ENCODE data around the gene GLI1. TPM values are rescaled to one million over a fixed set of nuclear protein-coding genes. Genes with fewer than 3 reads are reported as not detected.

The GLI1 gene
- polyA plus RNA-seq, 1 donor (not counting 4 experiments of a cell fraction or from before 2014, with no cell fraction given): 1.0 TPM

GRCh38 chr12:57464569-57464968, 5.0 kb downstream of the GLI1 start:
- Histone ChIP-seq H3K4me3 (ENCODE audit: control insufficient read depth in 2 of 3, extremely low read depth in 1 of 3, insufficient read depth in 2 of 3, low read depth in 1 of 3, low read length in 3 of 3) (no peak overlapping the region), H3K27me3 (ENCODE audit: control insufficient read depth, extremely low read depth, insufficient read depth, low read length) (peaks cover 42% of the 10 kb centered on the region), H3K27ac (ENCODE audit: control insufficient read depth, insufficient read depth, low read length) (no peak overlapping the region), H3K9ac (ENCODE audit: control insufficient read depth, extremely low read depth, insufficient read depth, low read length) (no peak overlapping the region), H4K20me1 (ENCODE audit: control insufficient read depth, extremely low read depth, insufficient read depth, low read length) (no peaks in the 10 kb centered on the region), H3K36me3 (ENCODE audit: control insufficient read depth in 2 of 2, extremely low read depth in 1 of 2, insufficient read depth in 2 of 2, low read length in 2 of 2) (no peaks in the 10 kb centered on the region), H3K9me3 (ENCODE audit: control insufficient read depth, low read depth, low read length) (no peaks in the 10 kb centered on the region), H2AFZ (ENCODE audit: control insufficient read depth, low read length) (no peak overlapping the region), H3K9me1 (ENCODE audit: control insufficient read depth, extremely low read depth, insufficient read depth, low read length) (no peaks in the 10 kb centered on the region), H3K4me2 (ENCODE audit: control insufficient read depth, extremely low read depth, insufficient read depth, low read depth, low read length) (no peak overlapping the region), H3K79me2 (ENCODE audit: control insufficient read depth, insufficient read depth, low read length) (no peaks in the 10 kb centered on the region), H3K4me1 (ENCODE audit: control insufficient read depth, extremely low read depth, insufficient read depth, low read length) (peaks cover 15% of the 10 kb centered on the region)
- dilution Hi-C loops (cut with MboI; ENCODE audit: extremely low pct_ligation_motif_present, low sequenced_read_pairs): no loop called here
- no peak for DNase-seq (ENCODE audit: low read depth, low spot score)
- FAIRE-seq: no peak
- TF ChIP-seq EZH2 (IDR thresholded peaks at IDR 0.05; ENCODE audit: low read length) (no peak), CTCF (optimal IDR thresholded peaks at IDR 0.05 in 1 of 3, IDR thresholded peaks at IDR 0.05 in 1 of 3, conservative IDR thresholded peaks at IDR 0.05 in 1 of 3; ENCODE audit: extremely low read depth in 1 of 3, insufficient read depth in 2 of 3, low read length in 3 of 3) (no peak)

GRCh38 chr12:57465030-57465746, 5.6 kb downstream of the GLI1 start:
- Histone ChIP-seq H3K4me2 (ENCODE audit: control insufficient read depth, extremely low read depth, insufficient read depth, low read depth, low read length) (no peak overlapping the region), H3K36me3 (ENCODE audit: control insufficient read depth in 2 of 2, extremely low read depth in 1 of 2, insufficient read depth in 2 of 2, low read length in 2 of 2) (no peaks in the 10 kb centered on the region), H3K9ac (ENCODE audit: control insufficient read depth, extremely low read depth, insufficient read depth, low read length) (no peak overlapping the region), H3K4me3 (ENCODE audit: control insufficient read depth in 2 of 3, extremely low read depth in 1 of 3, insufficient read depth in 2 of 3, low read depth in 1 of 3, low read length in 3 of 3) (no peak overlapping the region), H3K4me1 (ENCODE audit: control insufficient read depth, extremely low read depth, insufficient read depth, low read length) (peaks cover 15% of the 10 kb centered on the region), H3K79me2 (ENCODE audit: control insufficient read depth, insufficient read depth, low read length) (no peaks in the 10 kb centered on the region), H3K9me3 (ENCODE audit: control insufficient read depth, low read depth, low read length) (no peaks in the 10 kb centered on the region), H4K20me1 (ENCODE audit: control insufficient read depth, extremely low read depth, insufficient read depth, low read length) (no peaks in the 10 kb centered on the region), H3K9me1 (ENCODE audit: control insufficient read depth, extremely low read depth, insufficient read depth, low read length) (no peaks in the 10 kb centered on the region), H3K27me3 (ENCODE audit: control insufficient read depth, extremely low read depth, insufficient read depth, low read length) (peaks cover 47% of the 10 kb centered on the region), H3K27ac (ENCODE audit: control insufficient read depth, insufficient read depth, low read length) (no peak overlapping the region), H2AFZ (ENCODE audit: control insufficient read depth, low read length) (no peak overlapping the region)
- no peak for FAIRE-seq
- dilution Hi-C loops (cut with MboI; ENCODE audit: extremely low pct_ligation_motif_present, low sequenced_read_pairs): no loop called here
- no peak for DNase-seq (ENCODE audit: low read depth, low spot score)
- TF ChIP-seq CTCF (optimal IDR thresholded peaks at IDR 0.05 in 1 of 3, IDR thresholded peaks at IDR 0.05 in 1 of 3, conservative IDR thresholded peaks at IDR 0.05 in 1 of 3; ENCODE audit: extremely low read depth in 1 of 3, insufficient read depth in 2 of 3, low read length in 3 of 3) (no peak), EZH2 (IDR thresholded peaks at IDR 0.05; ENCODE audit: low read length) (no peak)
